Measurements from ENCODE around the gene DCC.

- TF ChIP-seq GATA3 (IDR thresholded peaks at IDR 0.05; ENCODE audit: low read depth, low read length) (no peak), GATA2 (IDR thresholded peaks at IDR 0.05; ENCODE audit: low read depth, low read length) (no peak)
Observed at GRCh38 chr18:52312346-52312745, 27.7 kb upstream of the DCC start.
